OCI-LY1 (cell line): Measurements from ENCODE around the gene ENTREP3.

Experiments
- H2AFZ ChIP-seq: fragments of 200-600 bp; sonication (generic), shearing (Covaris generic); 2 replicates; pipeline ENCODE4 v1.6.0; 2014; ENCODE audit warnings: antibody characterized with exemption, mild to moderate bottlenecking, low read length
- H3F3A ChIP-seq: fragments of 200-600 bp; sonication (generic), shearing (Covaris generic); 2 replicates; pipeline ENCODE4 v1.6.0; 2014; ENCODE audit warnings: mild to moderate bottlenecking, antibody characterized with exemption, low read length, moderate library complexity; ENCODE audit not compliant: insufficient read depth
- H3K27ac ChIP-seq: fragments of 200-600 bp; sonication (generic); 2 replicates; pipeline ENCODE4 v1.5.1; 2014; ENCODE audit warnings: low read length, mixed run types, mild to moderate bottlenecking, low read depth; ENCODE audit not compliant: poor library complexity, severe bottlenecking
- H3K27me3 ChIP-seq: fragments of 200-600 bp; sonication (generic); 2 replicates; pipeline ENCODE4 v1.6.0; 2014; ENCODE audit warnings: antibody characterized with exemption, mild to moderate bottlenecking, low read length, moderate library complexity; ENCODE audit not compliant: insufficient read depth
- H3K36me3 ChIP-seq: fragments of 200-600 bp; sonication (generic); 2 replicates; pipeline ENCODE4 v1.6.1; 2014; ENCODE audit warnings: mild to moderate bottlenecking, antibody characterized with exemption, low read length, moderate library complexity, mixed read lengths; ENCODE audit not compliant: insufficient read depth
- H3K4me1 ChIP-seq: fragments of 200-600 bp; sonication (generic); 2 replicates; pipeline ENCODE4 v1.5.1; 2014; ENCODE audit warnings: mild to moderate bottlenecking, low read length, moderate library complexity; ENCODE audit not compliant: insufficient read depth, severe bottlenecking
- H3K4me2 ChIP-seq: fragments of 200-600 bp; sonication (generic), shearing (Covaris generic); 2 replicates; pipeline ENCODE4 v1.6.1; 2014; ENCODE audit warnings: low read length
- H3K4me3 ChIP-seq: fragments of 200-600 bp; sonication (generic); 2 replicates; pipeline ENCODE4 v1.5.1; 2014; ENCODE audit warnings: low read length, low read depth, mild to moderate bottlenecking, mixed read lengths; ENCODE audit not compliant: poor library complexity, severe bottlenecking
- H3K79me2 ChIP-seq: fragments of 200-600 bp; shearing (Covaris generic); 2 replicates; pipeline ENCODE4 v1.6.1; 2016; ENCODE audit warnings: mixed run types, low read length, mixed read lengths; ENCODE audit not compliant: insufficient read depth
- H3K9ac ChIP-seq: fragments of 200-600 bp; sonication (generic), shearing (Covaris generic); 2 replicates; pipeline ENCODE4 v1.6.1; 2014; ENCODE audit warnings: mild to moderate bottlenecking, low read length, mixed read lengths
- H3K9me2 ChIP-seq: fragments of 200-600 bp; sonication (generic), shearing (Covaris generic); 2 replicates; pipeline ENCODE4 v1.6.1; 2014; ENCODE audit warnings: low read depth, mild to moderate bottlenecking, low read length, mixed read lengths
- H3K9me3 ChIP-seq: fragments of 200-600 bp; shearing (Covaris generic); 2 replicates; pipeline ENCODE4 v1.6.1; 2014; ENCODE audit warnings: low read length, mixed read lengths
- H4K20me1 ChIP-seq: fragments of 200-600 bp; sonication (generic), shearing (Covaris generic); 2 replicates; pipeline ENCODE4 v1.6.0; 2016; ENCODE audit warnings: mild to moderate bottlenecking, low read length; ENCODE audit not compliant: insufficient read depth
- EZH2 ChIP-seq: fragments of 200-600 bp; sonication (generic), shearing (Covaris generic); IDR thresholded peaks from 2 replicates; pipeline ENCODE4 v1.8.0; 2017; ENCODE audit warnings: borderline replicate concordance, mixed run types, mild to moderate bottlenecking, antibody characterized with exemption, low read length, moderate library complexity, mixed read lengths
- TF ChIP-seq, protein P1 (sequence below): fragments of 200-600 bp; sonication (generic), shearing (Covaris generic); IDR thresholded peaks from 2 replicates; pipeline ENCODE4 v1.5.1; 2017; ENCODE audit warnings: mild to moderate bottlenecking, antibody characterized with exemption, low read length, moderate library complexity, mixed read lengths

ENTREP3 gene

DNA sequence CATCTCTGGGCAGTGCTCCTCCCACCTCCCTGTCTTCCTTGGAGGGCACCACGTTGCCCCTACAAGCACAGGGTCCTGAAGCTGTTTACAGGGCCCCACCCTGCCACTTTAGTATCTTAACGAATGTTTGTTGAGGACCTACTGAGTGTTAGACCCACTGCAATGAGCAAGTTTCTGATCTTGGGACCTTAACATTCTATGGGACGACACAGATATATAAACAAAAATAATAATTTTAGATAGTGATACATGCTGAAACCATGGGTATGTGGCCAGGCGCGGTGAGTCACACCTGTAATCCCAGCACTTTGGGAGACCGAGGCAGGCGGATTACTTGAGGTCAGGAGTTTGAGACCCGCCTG is 10.1 kb downstream of the ENTREP3 start:
- peak overlapping the region; percentile 79 for H3K4me2 ChIP-seq
- peak overlapping the region; percentile 76 for H3K9ac ChIP-seq
- no peaks in the 10 kb centered on the region for H3K27me3 ChIP-seq
- H3K79me2 ChIP-seq, result no peaks in the 10 kb centered on the region
- peak overlapping the region; percentile 75 for H3K4me3 ChIP-seq
- peaks cover 6% of the 10 kb centered on the region; the same call in 1 of the 2 replicates for H3F3A ChIP-seq
- H3K9me3 ChIP-seq, result no peaks in the 10 kb centered on the region
- H4K20me1 ChIP-seq, result no peaks in the 10 kb centered on the region
- H3K27ac ChIP-seq, result peak overlapping the region; percentile 80
- H3K36me3 ChIP-seq, result no peaks in the 10 kb centered on the region
- H3K4me1 ChIP-seq, result peaks cover 61% of the 10 kb centered on the region
- H3K9me2 ChIP-seq, result no peaks in the 10 kb centered on the region
- TF ChIP-seq, protein P1, sequence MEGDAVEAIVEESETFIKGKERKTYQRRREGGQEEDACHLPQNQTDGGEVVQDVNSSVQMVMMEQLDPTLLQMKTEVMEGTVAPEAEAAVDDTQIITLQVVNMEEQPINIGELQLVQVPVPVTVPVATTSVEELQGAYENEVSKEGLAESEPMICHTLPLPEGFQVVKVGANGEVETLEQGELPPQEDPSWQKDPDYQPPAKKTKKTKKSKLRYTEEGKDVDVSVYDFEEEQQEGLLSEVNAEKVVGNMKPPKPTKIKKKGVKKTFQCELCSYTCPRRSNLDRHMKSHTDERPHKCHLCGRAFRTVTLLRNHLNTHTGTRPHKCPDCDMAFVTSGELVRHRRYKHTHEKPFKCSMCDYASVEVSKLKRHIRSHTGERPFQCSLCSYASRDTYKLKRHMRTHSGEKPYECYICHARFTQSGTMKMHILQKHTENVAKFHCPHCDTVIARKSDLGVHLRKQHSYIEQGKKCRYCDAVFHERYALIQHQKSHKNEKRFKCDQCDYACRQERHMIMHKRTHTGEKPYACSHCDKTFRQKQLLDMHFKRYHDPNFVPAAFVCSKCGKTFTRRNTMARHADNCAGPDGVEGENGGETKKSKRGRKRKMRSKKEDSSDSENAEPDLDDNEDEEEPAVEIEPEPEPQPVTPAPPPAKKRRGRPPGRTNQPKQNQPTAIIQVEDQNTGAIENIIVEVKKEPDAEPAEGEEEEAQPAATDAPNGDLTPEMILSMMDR, result no peak
- TF ChIP-seq EZH2, result no peak
- H2AFZ ChIP-seq, result no peak overlapping the region

DNA sequence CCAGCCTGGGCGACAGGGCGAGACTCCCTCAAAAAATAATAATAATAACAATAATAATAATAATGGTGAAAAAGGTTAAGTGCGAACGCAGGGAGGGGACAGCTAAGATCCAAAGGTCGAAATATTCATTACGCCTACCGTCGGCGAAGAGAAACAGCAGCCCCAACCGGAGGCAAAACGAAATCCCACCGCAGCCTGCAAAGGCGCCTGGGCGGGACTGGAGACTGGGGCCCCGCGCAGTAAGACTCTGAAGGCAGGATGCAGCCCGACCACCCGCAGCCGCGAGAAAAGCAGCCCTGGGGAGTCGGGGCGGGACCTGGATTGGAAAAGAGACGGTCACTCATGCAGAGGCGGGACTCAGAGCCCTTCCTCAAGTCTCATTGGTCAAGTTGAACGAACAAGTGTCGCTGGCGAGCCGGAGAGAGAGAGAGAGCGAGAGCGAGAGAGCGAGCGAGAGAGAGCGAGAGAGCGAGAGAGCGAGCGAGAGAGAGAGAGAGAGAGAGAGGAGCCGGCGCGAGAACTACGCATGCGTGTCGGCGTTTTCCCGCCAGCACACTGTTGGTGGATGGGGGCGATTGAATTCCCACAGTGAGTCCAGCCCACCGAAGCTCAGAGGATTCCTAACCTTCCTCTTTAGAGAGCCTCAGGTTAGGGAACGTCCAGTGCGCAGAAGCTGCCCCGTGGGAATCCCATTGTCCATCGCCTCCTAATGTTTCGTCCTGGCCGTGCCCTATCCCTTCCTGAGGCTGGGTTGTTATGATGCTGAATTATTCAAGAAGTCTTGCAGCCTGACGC is 10.7 kb downstream of the ENTREP3 start:
- H3K27ac ChIP-seq, result peak overlapping the region; percentile 80
- no peaks in the 10 kb centered on the region for H3K79me2 ChIP-seq
- H3K4me2 ChIP-seq, result peak overlapping the region; percentile 79
- peak overlapping the region; percentile 75 for H3K4me3 ChIP-seq
- no peaks in the 10 kb centered on the region for H3K27me3 ChIP-seq
- H4K20me1 ChIP-seq, result no peaks in the 10 kb centered on the region
- TF ChIP-seq EZH2, result no peak
- TF ChIP-seq, protein P1, result no peak
- H2AFZ ChIP-seq, result no peak overlapping the region
- peaks cover 55% of the 10 kb centered on the region for H3K4me1 ChIP-seq
- peaks cover 6% of the 10 kb centered on the region; the same call in 1 of the 2 replicates for H3F3A ChIP-seq
- 0 out of 2 replicates have a peak, but pooled peaks cover 1% of the 10 kb centered on the region for H3K36me3 ChIP-seq
- peak overlapping the region; percentile 76 for H3K9ac ChIP-seq
- H3K9me2 ChIP-seq, result no peaks in the 10 kb centered on the region
- no peaks in the 10 kb centered on the region for H3K9me3 ChIP-seq

DNA sequence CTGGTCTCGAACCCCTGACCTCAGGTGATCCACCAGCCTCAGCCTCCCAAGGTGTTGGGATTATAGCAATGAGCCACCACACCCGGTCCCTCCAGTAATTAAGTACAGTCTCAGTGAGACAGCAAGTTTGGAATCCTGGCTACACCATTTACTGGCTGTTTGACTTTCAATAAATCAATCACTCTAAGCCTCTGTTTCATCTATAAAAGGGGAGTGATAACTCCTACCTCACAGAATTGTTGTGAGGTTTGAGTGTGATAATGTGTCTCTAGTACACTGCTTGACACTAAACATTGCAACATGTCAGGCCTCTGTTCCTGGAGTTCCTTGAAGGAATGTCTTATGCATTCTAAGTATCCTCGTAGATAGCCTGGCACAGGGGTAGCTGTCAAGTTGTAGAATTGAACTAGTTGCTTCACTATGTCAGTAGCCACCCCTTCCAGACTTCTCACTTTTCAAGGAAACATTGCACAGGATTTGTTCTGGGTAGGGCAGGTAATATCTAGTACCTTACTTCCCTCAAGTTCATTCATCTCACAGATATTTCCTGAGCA is 12.4 kb downstream of the ENTREP3 start:
- no peaks in the 10 kb centered on the region for H3K9me3 ChIP-seq
- peaks cover 6% of the 10 kb centered on the region; the same call in 1 of the 2 replicates for H3F3A ChIP-seq
- H2AFZ ChIP-seq, result no peak overlapping the region
- H3K79me2 ChIP-seq, result no peaks in the 10 kb centered on the region
- H3K9me2 ChIP-seq, result no peaks in the 10 kb centered on the region
- H3K27ac ChIP-seq, result peak overlapping the region; percentile 80
- 0 out of 2 replicates have a peak, but pooled peaks cover 5% of the 10 kb centered on the region for H3K36me3 ChIP-seq
- peaks cover 45% of the 10 kb centered on the region for H3K4me1 ChIP-seq
- peak overlapping the region; percentile 75 for H3K4me3 ChIP-seq
- no peaks in the 10 kb centered on the region for H3K27me3 ChIP-seq
- peak overlapping the region; percentile 79 for H3K4me2 ChIP-seq
- H4K20me1 ChIP-seq, result no peaks in the 10 kb centered on the region
- no peak for TF ChIP-seq EZH2
- TF ChIP-seq, protein P1, result no peak
- peak overlapping the region; percentile 76 for H3K9ac ChIP-seq
